ENCODE results near the gene EPX. TPM values are rescaled to one million over a fixed set of nuclear protein-coding genes. Genes with fewer than 3 reads are reported as not detected.
A peak's percentile ranks its signal among the peaks of the same experiment; 100 is the strongest.

EPX gene
- total RNA-seq, 1 donor from 2014 or later = not detected

DNA sequence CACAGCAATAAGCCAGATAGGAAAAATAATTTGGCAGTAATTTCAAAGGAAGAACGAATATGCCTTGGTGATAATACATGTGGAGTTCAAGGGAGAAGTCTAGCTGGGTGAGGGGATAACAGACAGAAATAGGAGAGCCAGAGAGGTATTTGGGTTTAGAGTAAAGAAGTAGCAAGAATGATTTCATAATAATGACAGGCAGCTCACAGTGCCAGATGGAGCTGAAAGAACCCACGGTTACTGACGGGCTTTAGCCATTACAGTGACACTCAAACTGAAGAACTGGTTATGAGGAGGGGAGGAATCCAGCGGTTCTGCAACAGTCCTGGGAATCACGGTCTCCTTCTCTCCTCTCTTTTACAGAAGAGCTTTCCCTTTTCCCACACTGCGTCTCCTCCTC lies 42.1 kb upstream of the EPX start:
- no peak overlapping the region for H3K27ac Mint-ChIP-seq (ENCODE audit: unreplicated experiment)
- H3K36me3 Mint-ChIP-seq (ENCODE audit: unreplicated experiment) = peaks cover 5% of the 10 kb centered on the region
- H3K9me3 Mint-ChIP-seq (ENCODE audit: unreplicated experiment) = no peaks in the 10 kb centered on the region
- no peak overlapping the region for H3K4me3 Mint-ChIP-seq (ENCODE audit: unreplicated experiment)
- peaks cover 2% of the 10 kb centered on the region for H3K27me3 Mint-ChIP-seq (ENCODE audit: unreplicated experiment)
- DNase-seq = no peak
- no peaks in the 10 kb centered on the region for H3K4me1 Mint-ChIP-seq (ENCODE audit: low read depth, unreplicated experiment)
- no peak for TF ChIP-seq CTCF (IDR thresholded peaks at IDR 0.05; ENCODE audit: partially characterized antibody, unreplicated experiment)

- Mint-ChIP-seq H3K36me3 (ENCODE audit: unreplicated experiment) (peaks cover 9% of the 10 kb centered on the region), H3K27me3 (ENCODE audit: unreplicated experiment) (peaks cover 8% of the 10 kb centered on the region), H3K9me3 (ENCODE audit: unreplicated experiment) (no peaks in the 10 kb centered on the region), H3K4me1 (ENCODE audit: low read depth, unreplicated experiment) (peaks cover 4% of the 10 kb centered on the region), H3K27ac (ENCODE audit: unreplicated experiment) (no peak overlapping the region), H3K4me3 (ENCODE audit: unreplicated experiment) (no peak overlapping the region)
- TF ChIP-seq CTCF (IDR thresholded peaks at IDR 0.05; ENCODE audit: partially characterized antibody, unreplicated experiment) = no peak
- no peak for DNase-seq
Observed at GRCh38 chr17:58153046-58153445, 39.5 kb upstream of the EPX start.

GRCh38 chr17:58153671-58154070 lies 38.9 kb upstream of the EPX start:
- Mint-ChIP-seq H3K36me3 (ENCODE audit: unreplicated experiment) (peaks cover 9% of the 10 kb centered on the region), H3K4me3 (ENCODE audit: unreplicated experiment) (no peak overlapping the region), H3K27ac (ENCODE audit: unreplicated experiment) (no peak overlapping the region), H3K27me3 (ENCODE audit: unreplicated experiment) (peaks cover 8% of the 10 kb centered on the region), H3K9me3 (ENCODE audit: unreplicated experiment) (no peaks in the 10 kb centered on the region), H3K4me1 (ENCODE audit: low read depth, unreplicated experiment) (peaks cover 4% of the 10 kb centered on the region)
- no peak for DNase-seq
- TF ChIP-seq CTCF (IDR thresholded peaks at IDR 0.05; ENCODE audit: partially characterized antibody, unreplicated experiment) = no peak

- no peak for TF ChIP-seq CTCF (IDR thresholded peaks at IDR 0.05; ENCODE audit: partially characterized antibody, unreplicated experiment)
- Mint-ChIP-seq H3K27me3 (ENCODE audit: unreplicated experiment) (peaks cover 12% of the 10 kb centered on the region), H3K36me3 (ENCODE audit: unreplicated experiment) (peaks cover 9% of the 10 kb centered on the region), H3K9me3 (ENCODE audit: unreplicated experiment) (no peaks in the 10 kb centered on the region), H3K27ac (ENCODE audit: unreplicated experiment) (no peak overlapping the region), H3K4me3 (ENCODE audit: unreplicated experiment) (peak overlapping the region; percentile 93), H3K4me1 (ENCODE audit: low read depth, unreplicated experiment) (peaks cover 4% of the 10 kb centered on the region)
- peak; percentile 59 for DNase-seq
Observed at GRCh38 chr17:58156839-58157803, 35.4 kb upstream of the EPX start.

DNA sequence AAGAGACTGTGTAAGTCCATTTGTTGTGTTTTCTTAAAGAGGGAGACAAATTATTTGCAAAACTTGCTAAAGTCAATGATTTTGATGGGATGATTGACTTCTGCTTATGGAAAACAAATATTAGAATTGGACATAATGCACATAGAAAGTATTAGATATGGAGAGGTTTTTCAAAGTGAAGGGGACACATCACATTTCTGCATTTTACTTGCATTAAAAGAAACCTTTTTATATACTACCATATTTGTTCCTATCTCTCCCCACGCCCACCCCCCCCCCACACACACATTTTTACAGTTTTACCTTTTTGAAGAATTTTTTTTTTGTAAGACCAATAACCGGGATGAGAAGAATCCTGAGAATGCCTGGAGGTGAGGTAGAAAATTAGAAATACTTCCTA lies 34.3 kb upstream of the EPX start:
- Mint-ChIP-seq H3K4me1 (ENCODE audit: low read depth, unreplicated experiment) (peaks cover 4% of the 10 kb centered on the region), H3K4me3 (ENCODE audit: unreplicated experiment) (no peak overlapping the region), H3K27me3 (ENCODE audit: unreplicated experiment) (peaks cover 12% of the 10 kb centered on the region), H3K9me3 (ENCODE audit: unreplicated experiment) (no peaks in the 10 kb centered on the region), H3K27ac (ENCODE audit: unreplicated experiment) (no peak overlapping the region), H3K36me3 (ENCODE audit: unreplicated experiment) (peaks cover 9% of the 10 kb centered on the region)
- TF ChIP-seq CTCF (IDR thresholded peaks at IDR 0.05; ENCODE audit: partially characterized antibody, unreplicated experiment) = no peak
- no peak for DNase-seq
